Endometrial microvascular endothelial cells (primary cell): ENCODE results near the gene INSYN2B. TPM values are rescaled to one million over a fixed set of nuclear protein-coding genes. Genes with fewer than 3 reads are reported as not detected.

ENCODE experiments used
- in situ Hi-C: cut with HindIII; loops from 2 replicates; pipeline ENCODE4 v1.10.0; 2017; ENCODE audit warnings: low sequenced_read_pairs, low pct_unique_long_range_greater_than_20kb; ENCODE audit errors: inconsistent ontology term
- total RNA-seq: library from RNA; depleted of rRNA; stranded (reverse); fragments of >200 nt; gene quantifications from one replicate; pipeline ENCODE4 v1.2.3, GENCODE V29; 2015; ENCODE audit errors: inconsistent ontology term

The INSYN2B gene
- total RNA-seq, 1 donor from 2014 or later, result 26.4 TPM

- in situ Hi-C loops, result no loop called here
These were observed 38.1 kb downstream of the INSYN2B start for GRCh38 chr5:169942181-169942580.

DNA sequence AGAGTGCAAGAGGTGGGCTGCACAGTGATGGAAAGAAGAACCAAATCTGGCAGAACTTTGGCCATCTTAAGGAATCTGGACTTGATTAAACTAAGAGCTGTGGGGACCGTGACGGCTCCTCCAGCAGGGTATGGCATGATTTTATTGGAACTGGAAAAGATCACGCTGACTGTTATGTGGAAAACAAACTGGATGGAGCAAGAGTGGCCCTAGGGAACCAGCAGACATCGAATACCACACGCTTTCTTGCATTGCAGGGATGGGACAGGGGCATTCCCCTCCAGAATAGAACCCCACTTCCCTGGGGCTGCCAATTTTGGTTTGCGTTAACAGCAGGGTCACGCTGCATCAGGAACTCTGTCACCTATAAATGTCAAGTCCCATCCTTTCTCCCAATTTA is 38.8 kb downstream of the INSYN2B start:
- in situ Hi-C loops, result no loop called here

DNA sequence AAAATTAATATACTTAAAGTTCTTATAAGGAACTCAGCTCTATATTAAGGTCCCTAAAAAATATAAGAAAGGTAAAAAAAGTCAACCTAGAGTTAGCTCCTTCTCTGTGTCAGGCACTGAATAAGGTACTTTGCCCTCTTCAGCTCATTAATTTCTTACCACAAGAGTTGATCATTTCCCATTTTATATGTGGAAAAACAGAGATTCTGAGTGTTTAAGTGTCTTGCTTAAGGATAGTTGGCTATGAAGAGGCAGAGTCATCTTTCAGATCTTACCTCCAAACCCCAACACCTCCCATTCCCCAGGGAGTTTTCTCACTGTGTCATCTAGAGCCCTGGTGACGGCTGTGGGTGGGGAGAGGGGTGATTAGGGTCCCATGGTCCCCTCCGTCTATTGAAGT is 40.6 kb downstream of the INSYN2B start:
- in situ Hi-C loops, result no loop called here

GRCh38 chr5:169938439-169938838 is 41.9 kb downstream of the INSYN2B start:
- in situ Hi-C loops, result no loop called here

- in situ Hi-C loops, result no loop called here
These were observed 44.5 kb downstream of the INSYN2B start for GRCh38 chr5:169935762-169936161.

DNA sequence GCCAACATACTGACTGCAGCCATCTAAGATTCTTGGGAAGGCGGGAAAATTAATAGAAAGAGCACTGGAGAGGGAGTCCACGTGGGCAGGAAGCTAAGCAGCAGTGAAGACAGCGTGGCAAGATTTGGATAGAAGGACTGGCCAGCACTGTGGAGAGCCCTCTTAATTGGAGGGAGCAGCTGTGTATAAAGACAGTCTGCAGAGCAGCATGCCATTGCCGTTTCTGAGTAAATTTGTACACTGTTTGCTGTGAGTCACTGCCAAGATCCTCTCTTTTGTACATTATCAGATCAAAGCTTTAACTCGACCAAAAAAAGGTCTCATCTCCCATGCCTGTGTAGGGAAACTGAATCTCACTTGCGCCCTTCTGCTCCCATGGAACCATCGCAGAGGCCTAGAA is 45.3 kb downstream of the INSYN2B start:
- in situ Hi-C loops, result no loop called here

DNA sequence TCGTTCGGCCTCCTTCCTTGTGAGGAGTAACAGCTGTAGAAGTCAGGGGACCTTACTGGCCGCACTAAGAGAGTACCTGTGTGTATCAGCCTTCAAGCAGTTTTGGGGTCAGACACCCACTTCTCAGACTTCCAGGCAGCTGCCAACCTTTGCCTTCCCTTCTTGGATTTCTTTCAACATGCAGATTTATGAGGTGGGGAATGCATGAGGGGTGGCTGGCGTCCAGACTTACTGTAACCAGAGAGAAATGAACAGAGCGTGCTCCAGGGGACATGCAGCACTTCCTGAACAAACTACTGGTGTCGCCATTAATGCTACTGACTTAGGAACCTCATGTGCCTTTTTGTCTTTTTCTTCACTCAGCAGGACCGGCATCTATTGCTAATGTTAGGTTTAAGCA is 46.7 kb downstream of the INSYN2B start:
- in situ Hi-C loops, result no loop called here

GRCh38 chr5:169933127-169933526 is 47.2 kb downstream of the INSYN2B start:
- in situ Hi-C loops, result no loop called here

DNA sequence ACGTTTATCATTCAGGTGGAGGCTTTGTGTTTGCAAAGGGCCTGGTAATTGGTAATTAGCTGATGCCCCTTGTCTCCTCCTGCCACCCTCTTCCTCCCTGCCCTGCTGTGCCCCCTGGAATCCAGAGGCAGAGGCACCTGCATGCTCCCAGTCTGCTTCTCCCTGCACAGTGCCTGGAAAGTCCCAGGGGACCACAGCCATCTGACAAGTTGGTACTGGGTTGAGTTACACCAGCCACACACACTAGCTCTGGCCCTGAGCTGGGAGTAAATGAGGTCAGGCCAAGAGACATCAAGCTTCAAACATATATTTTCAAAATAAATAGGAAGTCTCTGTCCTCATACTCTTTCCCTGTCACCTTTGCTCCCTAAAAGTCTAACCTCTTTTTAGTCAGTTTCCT is 56.3 kb downstream of the INSYN2B start:
- in situ Hi-C loops, result no loop called here

DNA sequence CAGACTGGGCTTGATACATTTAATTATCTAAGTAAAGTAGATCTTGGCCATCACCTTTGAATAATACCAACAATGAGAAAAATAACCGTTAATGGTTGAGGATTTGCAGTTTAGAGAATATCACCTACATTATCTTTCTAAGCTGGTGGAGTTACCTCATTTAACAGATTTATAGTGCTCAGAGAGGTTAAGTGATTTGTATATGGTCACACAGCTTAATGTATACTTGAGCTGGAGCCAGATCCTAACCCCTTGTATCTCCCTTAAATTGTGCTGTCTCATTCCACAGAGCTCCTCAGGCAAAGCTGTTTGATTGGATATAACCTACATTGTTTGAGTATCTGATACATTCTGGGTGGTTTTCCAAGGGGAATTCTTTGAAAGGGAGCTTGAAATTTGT is 57.8 kb downstream of the INSYN2B start:
- in situ Hi-C loops, result no loop called here

DNA sequence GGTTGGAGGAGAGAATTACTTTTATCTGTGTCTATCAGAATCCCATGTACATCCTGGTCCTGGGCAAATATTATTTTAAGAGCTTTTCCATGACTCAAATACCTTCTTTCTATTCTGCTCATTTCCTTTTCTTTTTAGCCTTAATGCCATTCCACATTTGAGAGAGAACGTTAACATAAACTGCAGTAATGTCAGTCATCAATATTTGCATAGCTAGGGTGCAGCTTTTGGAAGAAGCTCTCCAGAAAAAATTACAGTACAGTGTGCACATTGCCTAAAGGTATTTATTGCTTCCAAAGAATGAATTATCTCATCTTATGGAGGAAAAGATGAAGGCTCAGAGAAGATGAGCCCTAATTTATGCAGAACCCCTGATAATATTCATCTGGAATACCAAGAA is 58.3 kb downstream of the INSYN2B start:
- in situ Hi-C loops, result no loop called here

DNA sequence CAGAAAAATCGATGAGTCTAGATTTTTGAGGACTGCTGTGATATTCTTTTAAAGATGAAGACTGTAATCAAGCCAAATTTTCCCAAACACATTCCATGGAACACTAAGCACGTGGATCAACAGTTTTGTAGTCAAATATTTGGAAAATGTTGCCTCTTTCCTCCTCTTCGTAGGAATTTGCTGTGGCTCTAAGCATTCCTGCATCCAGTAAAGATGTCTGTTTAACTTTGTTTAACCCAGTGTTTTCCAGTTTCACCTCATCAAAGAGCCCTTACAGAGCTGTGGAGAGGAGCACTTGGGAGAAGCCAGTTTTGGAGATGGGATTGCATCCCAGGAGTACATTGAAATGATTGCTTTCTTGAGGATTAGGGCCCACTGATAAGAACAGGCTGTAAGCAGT is 58.9 kb downstream of the INSYN2B start:
- in situ Hi-C loops, result no loop called here

- in situ Hi-C loops, result no loop called here
These were observed 59.8 kb downstream of the INSYN2B start for GRCh38 chr5:169920474-169920873.

DNA sequence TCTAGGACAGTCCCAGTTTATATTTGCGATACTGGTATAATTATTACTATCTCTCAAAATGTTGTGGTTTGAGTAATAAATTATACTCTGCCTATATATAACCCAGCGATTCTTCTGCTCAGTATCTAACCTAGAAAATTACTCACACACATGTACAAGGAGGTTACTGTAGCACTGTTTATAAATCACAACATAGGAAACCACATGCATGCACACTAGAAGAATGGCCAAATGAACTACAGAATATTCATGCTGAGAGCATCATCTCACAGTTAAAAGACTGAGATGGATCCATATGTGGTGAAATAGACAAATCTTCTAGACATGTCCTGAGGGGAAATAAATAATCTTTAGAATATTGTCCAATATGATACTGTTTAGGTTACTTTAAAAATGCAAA is 62.1 kb downstream of the INSYN2B start:
- in situ Hi-C loops, result no loop called here

- in situ Hi-C loops, result no loop called here
These were observed 62.8 kb downstream of the INSYN2B start for GRCh38 chr5:169917500-169917899.

DNA sequence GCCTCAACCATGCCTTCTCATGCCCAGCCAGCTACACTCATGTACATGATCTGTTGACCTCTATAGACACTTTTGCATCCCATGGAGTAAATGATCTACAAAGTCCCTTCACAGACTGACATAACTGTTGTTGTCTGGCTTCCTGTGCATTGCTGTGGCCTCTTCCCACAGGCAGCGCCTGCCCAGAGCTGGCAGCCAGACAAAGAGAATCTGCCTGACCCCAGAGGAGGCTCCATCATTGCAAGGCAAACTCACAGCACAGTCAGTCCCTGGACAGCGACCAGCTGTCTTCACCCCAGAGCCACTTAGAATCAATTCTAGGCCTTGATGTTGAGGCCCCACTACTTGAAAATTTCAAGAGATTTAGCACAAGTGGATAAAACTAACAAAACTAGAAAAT is 65.5 kb downstream of the INSYN2B start:
- in situ Hi-C loops, result no loop called here

DNA sequence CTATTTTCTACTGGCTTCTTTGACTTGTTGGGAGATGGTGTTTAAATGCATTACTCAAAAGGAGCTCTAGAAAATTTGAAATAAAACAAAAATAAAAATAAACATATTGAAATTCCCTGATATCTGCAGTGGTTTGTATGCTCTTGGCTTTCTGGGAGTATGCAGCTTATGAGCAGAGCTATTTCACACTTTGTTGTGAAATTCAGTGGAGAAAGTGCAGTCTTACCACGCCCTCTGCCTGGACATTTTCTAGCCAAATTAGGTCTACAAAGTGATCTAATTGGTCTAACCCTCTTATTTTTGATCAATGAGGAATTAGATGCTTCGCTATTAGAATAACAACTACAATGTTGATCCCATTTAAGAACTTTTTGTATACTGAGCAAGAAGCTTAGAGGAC is 66.8 kb downstream of the INSYN2B start:
- in situ Hi-C loops, result no loop called here

GRCh38 chr5:169911448-169912212 is 68.7 kb downstream of the INSYN2B start:
- in situ Hi-C loops, result no loop called here

- in situ Hi-C loops, result no loop called here
These were observed 69.9 kb downstream of the INSYN2B start for GRCh38 chr5:169910393-169910792.

GRCh38 chr5:169909945-169910344 is 70.3 kb downstream of the INSYN2B start:
- in situ Hi-C loops, result no loop called here

- in situ Hi-C loops, result no loop called here
These were observed 71.4 kb downstream of the INSYN2B start for GRCh38 chr5:169908864-169909263.
